ENCODE measurements around the gene WWC2. TPM values are rescaled to one million over a fixed set of nuclear protein-coding genes. Genes with fewer than 3 reads are reported as not detected.

The WWC2 gene
- total RNA-seq, 1 experiment from 2014 or later = 80.3 TPM

DNA sequence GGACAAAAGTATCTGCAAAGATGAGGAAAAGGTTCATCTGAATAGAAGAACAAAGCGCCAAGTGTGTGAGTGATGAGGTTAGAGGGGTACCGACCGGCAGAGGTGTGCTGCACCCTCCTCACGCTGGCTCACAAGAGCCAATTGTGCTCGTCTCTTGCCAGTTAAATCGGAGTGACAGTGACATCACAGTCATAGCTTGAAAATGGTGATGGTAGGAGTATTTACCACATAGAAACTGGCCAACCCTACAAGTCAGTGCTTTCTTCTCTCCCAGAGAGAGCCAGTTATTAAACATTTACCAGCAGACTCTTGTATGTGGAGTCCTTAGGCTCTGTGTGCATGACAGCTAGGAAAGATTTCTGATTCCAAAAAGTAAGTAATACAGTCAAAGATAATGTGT, 188.6 kb downstream of the WWC2 start:
- ChIA-PET POLR2A (no interaction called here), CTCF (no interaction called here)
- Histone ChIP-seq H3K4me1 (ENCODE audit: control insufficient read depth, insufficient read depth, low read length) (no peaks in the 10 kb centered on the region), H3K36me3 (ENCODE audit: control insufficient read depth, insufficient read depth, low read length) (peaks cover 5% of the 10 kb centered on the region), H3K27ac (ENCODE audit: low read length) (no peak overlapping the region), H3K9me3 (ENCODE audit: control insufficient read depth, insufficient read depth, low read depth, low read length) (no peaks in the 10 kb centered on the region), H3K27me3 (ENCODE audit: control insufficient read depth, insufficient read depth, low read length) (no peaks in the 10 kb centered on the region), H3K4me3 (ENCODE audit: low read depth in 2 of 2, low read length in 2 of 2) (no peak overlapping the region)
- in situ Hi-C loops (cut with HindIII; ENCODE audit: low pct_unique_long_range_greater_than_20kb, low sequenced_read_pairs) = no loop called here
- no peak for DNase-seq (ENCODE audit: low read depth, low spot score)
- ATAC-seq = 0 out of 2 replicates have a peak, but pooled peaks have one; percentile 21
- intact Hi-C loops (cut with micrococcal nuclease; ENCODE audit: unreplicated experiment) = no loop called here
- no TSS peak for BruUV-seq (replicated peaks)
- TF ChIP-seq POLR2AphosphoS5 (IDR thresholded peaks at IDR 0.05; ENCODE audit: low read depth, low read length) (no peak), CTCF (IDR thresholded peaks at IDR 0.05) (no peak), TCF7L2 (IDR thresholded peaks at IDR 0.05; ENCODE audit: low read depth, low read length) (no peak), SIN3A (IDR thresholded peaks at IDR 0.05; ENCODE audit: borderline replicate concordance, insufficient read depth, low read depth, low read length) (no peak)
- TF ChIP-seq, protein P1, sequence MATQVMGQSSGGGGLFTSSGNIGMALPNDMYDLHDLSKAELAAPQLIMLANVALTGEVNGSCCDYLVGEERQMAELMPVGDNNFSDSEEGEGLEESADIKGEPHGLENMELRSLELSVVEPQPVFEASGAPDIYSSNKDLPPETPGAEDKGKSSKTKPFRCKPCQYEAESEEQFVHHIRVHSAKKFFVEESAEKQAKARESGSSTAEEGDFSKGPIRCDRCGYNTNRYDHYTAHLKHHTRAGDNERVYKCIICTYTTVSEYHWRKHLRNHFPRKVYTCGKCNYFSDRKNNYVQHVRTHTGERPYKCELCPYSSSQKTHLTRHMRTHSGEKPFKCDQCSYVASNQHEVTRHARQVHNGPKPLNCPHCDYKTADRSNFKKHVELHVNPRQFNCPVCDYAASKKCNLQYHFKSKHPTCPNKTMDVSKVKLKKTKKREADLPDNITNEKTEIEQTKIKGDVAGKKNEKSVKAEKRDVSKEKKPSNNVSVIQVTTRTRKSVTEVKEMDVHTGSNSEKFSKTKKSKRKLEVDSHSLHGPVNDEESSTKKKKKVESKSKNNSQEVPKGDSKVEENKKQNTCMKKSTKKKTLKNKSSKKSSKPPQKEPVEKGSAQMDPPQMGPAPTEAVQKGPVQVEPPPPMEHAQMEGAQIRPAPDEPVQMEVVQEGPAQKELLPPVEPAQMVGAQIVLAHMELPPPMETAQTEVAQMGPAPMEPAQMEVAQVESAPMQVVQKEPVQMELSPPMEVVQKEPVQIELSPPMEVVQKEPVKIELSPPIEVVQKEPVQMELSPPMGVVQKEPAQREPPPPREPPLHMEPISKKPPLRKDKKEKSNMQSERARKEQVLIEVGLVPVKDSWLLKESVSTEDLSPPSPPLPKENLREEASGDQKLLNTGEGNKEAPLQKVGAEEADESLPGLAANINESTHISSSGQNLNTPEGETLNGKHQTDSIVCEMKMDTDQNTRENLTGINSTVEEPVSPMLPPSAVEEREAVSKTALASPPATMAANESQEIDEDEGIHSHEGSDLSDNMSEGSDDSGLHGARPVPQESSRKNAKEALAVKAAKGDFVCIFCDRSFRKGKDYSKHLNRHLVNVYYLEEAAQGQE (IDR thresholded peaks at IDR 0.05; ENCODE audit: insufficient read depth in 1 of 2, low read depth in 2 of 2, low read length in 1 of 2) = no peak

- DNase-seq (ENCODE audit: low read depth, low spot score) = no peak
- Histone ChIP-seq H3K4me3 (ENCODE audit: low read depth in 2 of 2, low read length in 2 of 2) (no peak overlapping the region), H3K9me3 (ENCODE audit: control insufficient read depth, insufficient read depth, low read depth, low read length) (no peaks in the 10 kb centered on the region), H3K4me1 (ENCODE audit: control insufficient read depth, insufficient read depth, low read length) (no peaks in the 10 kb centered on the region), H3K27me3 (ENCODE audit: control insufficient read depth, insufficient read depth, low read length) (no peaks in the 10 kb centered on the region), H3K27ac (ENCODE audit: low read length) (no peak overlapping the region), H3K36me3 (ENCODE audit: control insufficient read depth, insufficient read depth, low read length) (no peaks in the 10 kb centered on the region; the same call in 1 of the 2 replicates)
- no TSS peak for BruUV-seq (replicated peaks)
- ChIA-PET CTCF (no interaction called here), POLR2A (no interaction called here)
- no peak for TF ChIP-seq POLR2AphosphoS5 (IDR thresholded peaks at IDR 0.05; ENCODE audit: low read depth, low read length)
- no peak for TF ChIP-seq SIN3A (IDR thresholded peaks at IDR 0.05; ENCODE audit: borderline replicate concordance, insufficient read depth, low read depth, low read length)
- TF ChIP-seq TCF7L2 (IDR thresholded peaks at IDR 0.05; ENCODE audit: low read depth, low read length) = no peak
- no peak for TF ChIP-seq CTCF (IDR thresholded peaks at IDR 0.05)
- TF ChIP-seq, protein P1 (IDR thresholded peaks at IDR 0.05; ENCODE audit: insufficient read depth in 1 of 2, low read depth in 2 of 2, low read length in 1 of 2) = no peak
- in situ Hi-C loops (cut with HindIII; ENCODE audit: low pct_unique_long_range_greater_than_20kb, low sequenced_read_pairs) = no loop called here
- no peak for ATAC-seq
- intact Hi-C loops (cut with micrococcal nuclease; ENCODE audit: unreplicated experiment) = no loop called here
Measured at GRCh38 chr4:183288955-183289354, 189.9 kb downstream of the WWC2 start.
